NCI-H187 (cell line): ENCODE measurements around the gene SLC12A1.
A peak's percentile ranks its signal among the peaks of the same experiment; 100 is the strongest.
"Not testable (repeated sequence)": the region's sequence is repeated elsewhere in the genome, so short reads cannot be mapped to it uniquely, and the experiment has no call there.

Experiments
- DNase-seq, 2 experiments: peaks; one replicate each; lab custom pipeline; 2025; lab: John Stamatoyannopoulos, UW

Gene SLC12A1

DNA sequence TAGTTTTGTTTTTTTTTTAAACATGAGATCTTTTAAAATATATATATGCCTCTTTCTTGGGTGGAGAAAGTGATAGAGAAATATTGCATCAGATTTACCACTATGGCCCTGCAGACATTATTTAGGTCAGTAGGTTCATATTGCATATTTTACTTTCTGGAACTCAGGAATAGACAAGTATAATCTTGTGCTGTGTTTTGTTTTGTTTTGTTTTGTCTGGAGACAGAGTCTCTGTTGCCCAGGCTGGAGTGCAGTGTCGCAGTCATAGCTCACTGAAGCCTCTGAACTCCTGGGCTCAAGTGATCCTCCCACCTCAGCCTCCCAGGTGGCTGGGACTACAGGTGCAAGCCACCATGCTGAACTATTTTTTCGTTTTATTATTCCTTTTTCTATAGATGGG, 103.6 kb downstream of the SLC12A1 start:
- no peak for DNase-seq

DNA sequence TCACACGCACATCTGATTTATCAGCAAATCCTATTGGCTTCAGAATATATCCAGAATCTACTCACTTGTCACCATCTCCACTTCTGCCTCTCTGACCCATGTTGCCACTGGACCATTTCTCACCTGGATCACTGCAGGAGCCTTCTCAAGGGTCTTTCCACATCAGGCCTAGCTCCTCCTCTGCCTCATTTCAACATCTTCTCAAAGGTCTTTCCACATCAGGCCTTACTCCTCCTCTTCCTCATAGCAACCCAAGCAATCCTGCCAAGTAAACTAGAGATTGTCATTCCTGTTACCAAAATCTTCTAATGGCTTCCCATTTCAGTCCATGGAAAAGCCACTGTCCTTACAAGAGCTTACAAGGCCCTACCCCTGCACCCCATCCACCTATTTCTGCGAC, 107.1 kb downstream of the SLC12A1 start:
- DNase-seq = no peak

- no peak for DNase-seq
Measured at GRCh38 chr15:48315041-48315440, 108.9 kb downstream of the SLC12A1 start.

DNA sequence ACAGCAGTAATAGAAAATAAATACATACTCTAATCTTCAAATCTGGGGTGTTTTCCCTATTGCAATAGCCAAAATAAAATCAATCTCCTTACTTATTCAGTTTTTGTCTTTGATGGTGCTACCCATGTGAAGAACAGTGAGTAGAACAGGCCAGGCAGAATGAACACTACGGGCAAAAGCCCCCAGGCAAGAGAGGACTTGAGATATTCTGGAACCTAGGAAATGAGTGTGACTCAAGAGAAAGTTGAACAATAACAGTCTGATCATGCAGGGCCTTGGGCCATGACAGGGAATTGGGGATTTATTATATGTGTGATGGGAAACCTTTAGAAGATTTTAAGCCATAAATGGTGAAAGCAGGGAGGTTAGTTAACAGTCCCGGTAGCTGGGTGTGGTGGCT, 111.1 kb downstream of the SLC12A1 start:
- DNase-seq = no peak

DNA sequence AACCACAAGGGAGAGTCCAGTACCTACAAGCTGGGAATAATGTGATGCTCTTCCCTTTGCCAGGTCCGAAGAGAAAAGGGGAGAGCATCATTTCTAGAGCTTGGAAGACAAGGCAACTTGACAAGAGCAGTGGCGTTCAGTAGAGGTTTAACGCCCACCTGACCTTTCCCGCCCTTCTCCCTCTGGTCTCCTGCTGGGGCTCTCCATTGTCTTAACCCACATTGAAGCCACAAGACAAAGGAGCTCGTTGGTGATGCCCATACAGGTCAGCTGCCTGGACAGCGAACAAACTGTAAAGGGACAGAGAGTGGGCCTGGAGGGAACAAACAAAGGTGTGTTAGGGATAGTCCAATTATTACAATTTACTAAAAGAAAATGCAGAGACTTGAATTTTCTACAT, 112.0 kb downstream of the SLC12A1 start:
- DNase-seq = no peak

- no peak for DNase-seq
Measured at GRCh38 chr15:48323294-48323693, 117.2 kb downstream of the SLC12A1 start.

GRCh38 chr15:48324949-48325348, 118.8 kb downstream of the SLC12A1 start:
- no peak for DNase-seq

- no peak for DNase-seq
Measured at GRCh38 chr15:48325400-48325799, 119.3 kb downstream of the SLC12A1 start.

- not testable (repeated sequence) for DNase-seq
Measured at GRCh38 chr15:48326180-48326579, 120.1 kb downstream of the SLC12A1 start.

- DNase-seq = no peak
Measured at GRCh38 chr15:48330105-48330785, 124.1 kb downstream of the SLC12A1 start.

GRCh38 chr15:48330855-48331795, 125.0 kb downstream of the SLC12A1 start, which contains the start of gene DUT:
Gene DUT, plus strand, starts transcription at chr15:48331429. Its CDS starts 87 bp downstream, at chr15:48331516.
- peak; percentile 32 to 58 for DNase-seq

DNA sequence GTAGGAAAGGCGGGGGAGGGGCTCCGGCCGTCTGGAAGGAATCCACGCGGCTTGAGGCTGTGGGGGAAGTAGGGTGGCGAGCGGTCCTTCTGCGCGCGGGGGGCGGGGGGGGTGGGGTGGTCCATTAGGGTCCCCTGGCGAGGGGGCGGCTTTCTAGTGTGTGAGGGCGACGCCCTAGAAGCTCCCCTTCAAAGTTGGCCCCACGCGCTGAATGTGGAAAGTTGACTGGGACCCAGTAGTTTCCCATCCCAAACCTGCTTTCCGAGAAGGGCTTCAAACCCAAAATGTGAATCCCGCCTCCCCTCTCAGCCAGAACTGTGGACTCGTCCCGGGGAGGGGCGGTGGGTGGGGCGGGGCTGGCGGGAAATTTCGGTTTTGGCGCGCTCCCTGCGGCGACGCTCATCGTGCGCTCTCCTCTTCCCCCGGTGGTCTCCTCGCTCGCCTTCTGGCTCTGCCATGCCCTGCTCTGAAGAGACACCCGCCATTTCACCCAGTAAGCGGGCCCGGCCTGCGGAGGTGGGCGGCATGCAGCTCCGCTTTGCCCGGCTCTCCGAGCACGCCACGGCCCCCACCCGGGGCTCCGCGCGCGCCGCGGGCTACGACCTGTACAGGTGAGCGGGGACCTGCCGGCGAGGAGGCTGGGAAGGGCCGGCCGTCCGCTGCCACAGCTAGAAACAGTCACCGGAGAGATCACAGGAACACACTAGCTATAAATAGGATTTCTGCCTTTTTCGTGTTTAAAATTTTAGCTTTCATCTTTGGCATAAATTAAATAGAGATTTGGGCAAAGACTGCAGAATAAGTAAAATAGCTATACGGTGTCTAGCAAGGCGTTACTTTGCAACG, 125.9 kb downstream of the SLC12A1 start:
- peak; percentile 19 to 31 for DNase-seq

GRCh38 chr15:48332642-48333034, 126.5 kb downstream of the SLC12A1 start:
- DNase-seq = no peak

GRCh38 chr15:48333540-48333939, 127.4 kb downstream of the SLC12A1 start:
- DNase-seq = no peak

GRCh38 chr15:48334260-48334659, 128.2 kb downstream of the SLC12A1 start:
- no peak for DNase-seq

GRCh38 chr15:48336940-48337339, 130.8 kb downstream of the SLC12A1 start:
- DNase-seq = no peak

- DNase-seq = no peak
Measured at GRCh38 chr15:48337607-48338006, 131.5 kb downstream of the SLC12A1 start.

- no peak for DNase-seq
Measured at GRCh38 chr15:48340111-48340510, 134.0 kb downstream of the SLC12A1 start.

GRCh38 chr15:48343865-48344264, 137.8 kb downstream of the SLC12A1 start:
- no peak for DNase-seq

DNA sequence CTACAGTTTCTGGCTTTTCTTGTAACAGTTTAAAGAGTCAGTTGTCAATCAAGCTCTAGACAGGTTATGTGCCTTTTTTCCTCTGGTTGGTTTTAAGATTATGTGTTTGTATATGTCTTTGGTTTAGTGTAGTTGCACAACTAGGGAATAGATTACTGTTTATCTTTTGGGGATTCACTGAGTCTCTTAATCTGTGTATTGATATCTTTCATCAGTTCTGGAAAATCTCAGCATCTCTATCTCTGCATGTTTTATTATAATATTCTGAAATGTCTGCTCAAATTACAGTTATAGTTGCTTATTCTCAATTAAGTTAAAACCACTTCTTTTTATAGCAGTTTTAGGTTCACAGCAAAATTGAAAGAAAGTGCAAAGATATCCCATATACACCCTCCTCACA, 139.4 kb downstream of the SLC12A1 start:
- DNase-seq = no peak

DNA sequence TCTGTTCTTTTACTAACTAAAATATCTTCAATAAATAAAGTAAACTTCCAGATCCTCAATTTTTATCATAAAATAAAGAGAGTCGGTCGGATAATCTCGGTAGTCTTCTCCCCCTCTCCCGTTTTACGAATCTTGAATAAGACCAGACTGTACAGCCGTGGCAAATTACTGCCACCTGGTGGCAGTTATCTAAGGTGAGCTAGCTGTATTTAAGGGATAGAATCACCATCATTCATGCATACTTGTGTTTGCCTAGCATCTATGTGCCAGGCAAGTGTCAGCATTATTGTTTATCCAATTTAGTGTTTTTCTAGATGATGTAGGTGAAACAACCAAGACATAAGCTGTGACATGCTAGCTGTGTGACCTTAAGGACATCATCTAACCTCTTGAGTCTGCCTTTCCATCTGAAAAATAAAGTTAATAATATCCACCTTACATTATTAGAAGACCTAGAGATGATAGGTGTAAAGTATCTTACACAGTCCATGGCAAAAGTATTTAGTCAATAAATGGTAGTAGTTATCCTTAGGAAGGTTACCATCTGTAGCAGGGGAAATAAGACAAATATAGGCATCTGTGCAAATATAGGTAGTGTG, 146.5 kb downstream of the SLC12A1 start:
- DNase-seq = peak; percentile 16 to 37
